ENCODE measurements around the gene ERC2. TPM values are rescaled to one million over a fixed set of nuclear protein-coding genes. Genes with fewer than 3 reads are reported as not detected.

Gene ERC2
- total RNA-seq, 1 donor from 2014 or later, result 7.4 TPM

- no peak overlapping the region for H3K27ac Mint-ChIP-seq (ENCODE audit: unreplicated experiment)
- Histone ChIP-seq H2AFZ (ENCODE audit: low read depth, low read length) (no peak overlapping the region), H3K36me3 (ENCODE audit: insufficient read depth, low read length) (no peaks in the 10 kb centered on the region), H4K20me1 (ENCODE audit: insufficient read depth, low read length) (no peaks in the 10 kb centered on the region), H3K4me1 (ENCODE audit: insufficient read depth, low read length) (peaks cover 10% of the 10 kb centered on the region), H3K4me2 (ENCODE audit: low read length) (no peak overlapping the region), H3K9ac (ENCODE audit: low read length) (no peak overlapping the region), H3K4me3 (ENCODE audit: insufficient read depth, low read depth, low read length) (no peak overlapping the region), H3K79me2 (ENCODE audit: insufficient read depth, low read length) (no peaks in the 10 kb centered on the region), H3K9me3 (ENCODE audit: insufficient read depth, low read depth, low read length) (no peaks in the 10 kb centered on the region), H3K27ac (ENCODE audit: low read depth, low read length) (no peak overlapping the region), H3K27me3 (ENCODE audit: insufficient read depth, low read length) (peaks cover 4% of the 10 kb centered on the region)
- no peak for FAIRE-seq
- no peaks in the 10 kb centered on the region for H3K36me3 Mint-ChIP-seq (ENCODE audit: low read depth, unreplicated experiment)
- no peak for TF ChIP-seq EZH2 (IDR thresholded peaks at IDR 0.05; ENCODE audit: insufficient read depth, low read length)
- no peak for TF ChIP-seq CTCF (IDR thresholded peaks at IDR 0.05; ENCODE audit: insufficient read depth, low read depth, low read length)
- peaks cover 18% of the 10 kb centered on the region for H3K4me1 Mint-ChIP-seq (ENCODE audit: low read depth, unreplicated experiment)
- H3K9me3 Mint-ChIP-seq (ENCODE audit: unreplicated experiment), result no peaks in the 10 kb centered on the region
- H3K27me3 Mint-ChIP-seq (ENCODE audit: low read depth, unreplicated experiment), result peaks cover 6% of the 10 kb centered on the region
- no peak overlapping the region for H3K4me3 Mint-ChIP-seq (ENCODE audit: unreplicated experiment)
- no peak for DNase-seq (ENCODE audit: low read depth)
Measured at GRCh38 chr3:55690177-55690576, 778.1 kb downstream of the ERC2 start.

- Histone ChIP-seq H3K79me2 (ENCODE audit: insufficient read depth, low read length) (no peaks in the 10 kb centered on the region), H3K36me3 (ENCODE audit: insufficient read depth, low read length) (no peaks in the 10 kb centered on the region), H3K27me3 (ENCODE audit: insufficient read depth, low read length) (peaks cover 4% of the 10 kb centered on the region), H3K4me3 (ENCODE audit: insufficient read depth, low read depth, low read length) (no peak overlapping the region), H3K27ac (ENCODE audit: low read depth, low read length) (no peak overlapping the region), H2AFZ (ENCODE audit: low read depth, low read length) (no peak overlapping the region), H3K4me1 (ENCODE audit: insufficient read depth, low read length) (peaks cover 8% of the 10 kb centered on the region), H3K9me3 (ENCODE audit: insufficient read depth, low read depth, low read length) (no peaks in the 10 kb centered on the region), H4K20me1 (ENCODE audit: insufficient read depth, low read length) (no peaks in the 10 kb centered on the region), H3K9ac (ENCODE audit: low read length) (no peak overlapping the region), H3K4me2 (ENCODE audit: low read length) (no peak overlapping the region)
- no peak for FAIRE-seq
- no peak for TF ChIP-seq EZH2 (IDR thresholded peaks at IDR 0.05; ENCODE audit: insufficient read depth, low read length)
- TF ChIP-seq CTCF (IDR thresholded peaks at IDR 0.05; ENCODE audit: insufficient read depth, low read depth, low read length), result no peak
- Mint-ChIP-seq H3K27me3 (ENCODE audit: low read depth, unreplicated experiment) (peaks cover 6% of the 10 kb centered on the region), H3K4me1 (ENCODE audit: low read depth, unreplicated experiment) (peaks cover 16% of the 10 kb centered on the region), H3K4me3 (ENCODE audit: unreplicated experiment) (no peak overlapping the region), H3K36me3 (ENCODE audit: low read depth, unreplicated experiment) (no peaks in the 10 kb centered on the region), H3K9me3 (ENCODE audit: unreplicated experiment) (no peaks in the 10 kb centered on the region), H3K27ac (ENCODE audit: unreplicated experiment) (no peak overlapping the region)
- DNase-seq (ENCODE audit: low read depth), result no peak
Measured at GRCh38 chr3:55688154-55688553, 780.1 kb downstream of the ERC2 start.

GRCh38 chr3:55687526-55687925 lies 780.7 kb downstream of the ERC2 start:
- Histone ChIP-seq H3K9ac (ENCODE audit: low read length) (no peak overlapping the region), H4K20me1 (ENCODE audit: insufficient read depth, low read length) (no peaks in the 10 kb centered on the region), H3K27ac (ENCODE audit: low read depth, low read length) (no peak overlapping the region), H2AFZ (ENCODE audit: low read depth, low read length) (no peak overlapping the region), H3K4me2 (ENCODE audit: low read length) (no peak overlapping the region), H3K79me2 (ENCODE audit: insufficient read depth, low read length) (no peaks in the 10 kb centered on the region), H3K36me3 (ENCODE audit: insufficient read depth, low read length) (no peaks in the 10 kb centered on the region), H3K9me3 (ENCODE audit: insufficient read depth, low read depth, low read length) (no peaks in the 10 kb centered on the region), H3K4me3 (ENCODE audit: insufficient read depth, low read depth, low read length) (no peak overlapping the region), H3K4me1 (ENCODE audit: insufficient read depth, low read length) (peaks cover 5% of the 10 kb centered on the region), H3K27me3 (ENCODE audit: insufficient read depth, low read length) (peaks cover 4% of the 10 kb centered on the region)
- Mint-ChIP-seq H3K9me3 (ENCODE audit: unreplicated experiment) (no peaks in the 10 kb centered on the region), H3K27ac (ENCODE audit: unreplicated experiment) (no peak overlapping the region), H3K4me1 (ENCODE audit: low read depth, unreplicated experiment) (peaks cover 9% of the 10 kb centered on the region), H3K36me3 (ENCODE audit: low read depth, unreplicated experiment) (peaks cover under 1% of the 10 kb centered on the region), H3K4me3 (ENCODE audit: unreplicated experiment) (no peak overlapping the region), H3K27me3 (ENCODE audit: low read depth, unreplicated experiment) (peaks cover 6% of the 10 kb centered on the region)
- TF ChIP-seq EZH2 (IDR thresholded peaks at IDR 0.05; ENCODE audit: insufficient read depth, low read length) (no peak), CTCF (IDR thresholded peaks at IDR 0.05; ENCODE audit: insufficient read depth, low read depth, low read length) (no peak)
- FAIRE-seq, result no peak
- DNase-seq (ENCODE audit: low read depth), result no peak

Measured in astrocyte (in vitro differentiated cells and primary cell).